Muscle layer of colon (tissue), 2 donors: Measurements from ENCODE around the gene ADPRM.

ENCODE experiments used
- H3K27ac ChIP-seq: one replicate; pipeline ENCODE4 v1.7.0; 2013; ENCODE audit warnings: low read depth, mild to moderate bottlenecking, low read length, moderate library complexity
- H3K27me3 ChIP-seq, 2 donors: one replicate each; pipeline ENCODE4 v1.7.0; 2013; ENCODE audit warnings: low read length in 2 of 2, mild to moderate bottlenecking in 2 of 2; ENCODE audit not compliant: insufficient read depth in 2 of 2, control insufficient read depth in 1 of 2
- H3K36me3 ChIP-seq: one replicate; pipeline ENCODE4 v1.7.0; 2013; ENCODE audit warnings: mild to moderate bottlenecking, low read length; ENCODE audit not compliant: insufficient read depth
- H3K4me1 ChIP-seq: one replicate; pipeline ENCODE4 v1.7.0; 2013; ENCODE audit warnings: mild to moderate bottlenecking, low read length; ENCODE audit not compliant: insufficient read depth
- H3K4me3 ChIP-seq, 2 donors: one replicate each; pipeline ENCODE4 v1.7.0; 2013; ENCODE audit warnings: low read length in 2 of 2, low read depth in 1 of 2, mild to moderate bottlenecking in 1 of 2, moderate library complexity in 1 of 2
- H3K9ac ChIP-seq: one replicate; pipeline ENCODE4 v1.7.0; 2013; ENCODE audit warnings: low read length
- H3K9me3 ChIP-seq: one replicate; pipeline ENCODE4 v1.7.0; 2013; ENCODE audit warnings: mild to moderate bottlenecking, low read length
- donor health status: abdominal sarcoma.
- donor health status: Adenocarcinoma of cecum.

Gene ADPRM

GRCh38 chr17:10697092-10698081 lies at the start of gene ADPRM, which contains the start of gene SCO1:
Gene ADPRM, plus strand, starts transcription at chr17:10697594. Its CDS starts 7,333 bp downstream, at chr17:10704927.
Gene SCO1, minus strand, starts transcription at chr17:10697533. Its CDS starts 26 bp downstream, at chr17:10697507.
- Histone ChIP-seq H3K27ac (peak within 1 kb of the TSS; percentile 85), H3K9me3 (no peaks in the 10 kb centered on the region), H3K4me1 (peaks cover 12% of the 10 kb centered on the region), H3K9ac (peak within 1 kb of the TSS; percentile 83), H3K4me3 (peak within 1 kb of the TSS; percentile 72 to 93), H3K27me3 (no peaks in the 10 kb centered on the region), H3K36me3 (peaks cover 17% of the 10 kb centered on the region)

- H3K4me1 ChIP-seq = peaks cover 4% of the 10 kb centered on the region
- H3K4me3 ChIP-seq = no peak overlapping the region
- H3K27me3 ChIP-seq = no peaks in the 10 kb centered on the region
- no peak overlapping the region for H3K9ac ChIP-seq
- H3K27ac ChIP-seq = no peak overlapping the region
- H3K9me3 ChIP-seq = no peaks in the 10 kb centered on the region
- peaks cover 7% of the 10 kb centered on the region for H3K36me3 ChIP-seq
Observed at GRCh38 chr17:10648381-10648780, 49.0 kb upstream of the ADPRM start.

GRCh38 chr17:10648956-10649355 lies 48.4 kb upstream of the ADPRM start:
- Histone ChIP-seq H3K9me3 (no peaks in the 10 kb centered on the region), H3K4me1 (peaks cover 4% of the 10 kb centered on the region), H3K27ac (no peak overlapping the region), H3K9ac (no peak overlapping the region), H3K4me3 (no peak overlapping the region), H3K36me3 (peaks cover 7% of the 10 kb centered on the region), H3K27me3 (no peaks in the 10 kb centered on the region)

GRCh38 chr17:10649602-10650001 lies 47.8 kb upstream of the ADPRM start:
- H3K9ac ChIP-seq = no peak overlapping the region
- no peaks in the 10 kb centered on the region for H3K9me3 ChIP-seq
- no peak overlapping the region for H3K4me3 ChIP-seq
- no peaks in the 10 kb centered on the region for H3K27me3 ChIP-seq
- no peak overlapping the region for H3K27ac ChIP-seq
- H3K36me3 ChIP-seq = peaks cover 2% of the 10 kb centered on the region
- H3K4me1 ChIP-seq = peaks cover 4% of the 10 kb centered on the region

- no peaks in the 10 kb centered on the region for H3K9me3 ChIP-seq
Observed at GRCh38 chr17:10651927-10652326, 45.5 kb upstream of the ADPRM start.

GRCh38 chr17:10652984-10653659 lies 44.3 kb upstream of the ADPRM start:
- Histone ChIP-seq H3K36me3 (no peaks in the 10 kb centered on the region), H3K4me1 (no peaks in the 10 kb centered on the region), H3K27ac (no peak overlapping the region), H3K27me3 (no peaks in the 10 kb centered on the region), H3K9me3 (no peaks in the 10 kb centered on the region), H3K4me3 (no peak overlapping the region), H3K9ac (no peak overlapping the region)

More at GRCh38 chr17:10651927-10652326, 45.5 kb upstream of the ADPRM start:
- no peaks in the 10 kb centered on the region for H3K27me3 ChIP-seq
- H3K4me1 ChIP-seq = no peaks in the 10 kb centered on the region
- H3K9ac ChIP-seq = no peak overlapping the region
- H3K36me3 ChIP-seq = no peaks in the 10 kb centered on the region
- no peak overlapping the region for H3K4me3 ChIP-seq
- H3K27ac ChIP-seq = no peak overlapping the region

- no peak overlapping the region for H3K4me3 ChIP-seq
Observed at GRCh38 chr17:10653987-10654386, 43.4 kb upstream of the ADPRM start.

GRCh38 chr17:10657148-10657547 lies 40.2 kb upstream of the ADPRM start, which contains the start of gene MYH3:
Gene MYH3, minus strand, starts transcription at chr17:10657309. Its CDS starts 2,245 bp downstream, at chr17:10655064.
- Histone ChIP-seq H3K27ac (no peak within 1 kb of the TSS), H3K27me3 (no peaks in the 10 kb centered on the region), H3K9ac (no peak within 1 kb of the TSS), H3K9me3 (no peaks in the 10 kb centered on the region), H3K4me3 (no peak within 1 kb of the TSS), H3K36me3 (peaks cover 5% of the 10 kb centered on the region), H3K4me1 (no peaks in the 10 kb centered on the region)

More at GRCh38 chr17:10653987-10654386, 43.4 kb upstream of the ADPRM start:
- H3K27me3 ChIP-seq = no peaks in the 10 kb centered on the region
- H3K9me3 ChIP-seq = no peaks in the 10 kb centered on the region
- H3K27ac ChIP-seq = no peak overlapping the region
- peaks cover 1% of the 10 kb centered on the region for H3K36me3 ChIP-seq
- no peaks in the 10 kb centered on the region for H3K4me1 ChIP-seq
- H3K9ac ChIP-seq = no peak overlapping the region

GRCh38 chr17:10657879-10658278 lies 39.5 kb upstream of the ADPRM start:
- Histone ChIP-seq H3K36me3 (peaks cover 5% of the 10 kb centered on the region), H3K9me3 (no peaks in the 10 kb centered on the region), H3K4me1 (no peaks in the 10 kb centered on the region), H3K9ac (no peak overlapping the region), H3K27me3 (no peaks in the 10 kb centered on the region), H3K4me3 (no peak overlapping the region), H3K27ac (no peak overlapping the region)

GRCh38 chr17:10661437-10661836 lies 36.0 kb upstream of the ADPRM start:
- Histone ChIP-seq H3K36me3 (peaks cover 5% of the 10 kb centered on the region), H3K9ac (no peak overlapping the region), H3K27me3 (no peaks in the 10 kb centered on the region), H3K4me3 (no peak overlapping the region), H3K4me1 (no peaks in the 10 kb centered on the region), H3K9me3 (no peaks in the 10 kb centered on the region), H3K27ac (no peak overlapping the region)

GRCh38 chr17:10663231-10663630 lies 34.2 kb upstream of the ADPRM start:
- Histone ChIP-seq H3K4me1 (no peaks in the 10 kb centered on the region), H3K4me3 (no peak overlapping the region), H3K27ac (no peak overlapping the region), H3K27me3 (no peaks in the 10 kb centered on the region), H3K9ac (no peak overlapping the region), H3K36me3 (peaks cover 5% of the 10 kb centered on the region), H3K9me3 (no peaks in the 10 kb centered on the region)
